ENCODE measurements around the gene CD84. TPM values are rescaled to one million over a fixed set of nuclear protein-coding genes. Genes with fewer than 3 reads are reported as not detected.
A peak's percentile ranks its signal among the peaks of the same experiment; 100 is the strongest.
"Not testable (repeated sequence)": the region's sequence is repeated elsewhere in the genome, so short reads cannot be mapped to it uniquely, and the experiment has no call there.

Gene CD84
- total RNA-seq, 4 donors from 2014 or later, result 0.61 to 9.0 (median 2.4) TPM

DNA sequence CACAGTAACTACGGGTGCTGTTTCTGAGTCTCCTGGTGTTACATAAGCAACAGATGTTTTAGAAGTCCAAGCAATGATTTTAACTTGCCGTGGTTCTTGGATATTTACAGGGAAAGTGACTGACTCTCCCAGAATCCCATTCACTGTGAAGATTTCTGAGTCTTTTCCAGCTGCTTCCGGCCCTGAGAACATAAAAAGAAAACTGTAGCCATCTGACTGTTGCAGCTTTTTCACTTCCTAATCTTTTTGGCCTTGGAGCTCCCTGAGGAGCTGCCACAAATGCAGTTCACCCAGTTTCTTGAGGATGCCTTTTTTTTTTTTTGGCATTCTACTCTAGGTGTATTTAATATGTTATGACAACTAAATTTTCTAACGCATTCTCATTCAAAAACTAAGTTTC, 13.7 kb downstream of the CD84 start:
- H3K4me3 ChIP-seq, result no peak overlapping the region
- TF ChIP-seq POLR2A (IDR thresholded peaks at IDR 0.05), result no peak
- TF ChIP-seq, protein P1, sequence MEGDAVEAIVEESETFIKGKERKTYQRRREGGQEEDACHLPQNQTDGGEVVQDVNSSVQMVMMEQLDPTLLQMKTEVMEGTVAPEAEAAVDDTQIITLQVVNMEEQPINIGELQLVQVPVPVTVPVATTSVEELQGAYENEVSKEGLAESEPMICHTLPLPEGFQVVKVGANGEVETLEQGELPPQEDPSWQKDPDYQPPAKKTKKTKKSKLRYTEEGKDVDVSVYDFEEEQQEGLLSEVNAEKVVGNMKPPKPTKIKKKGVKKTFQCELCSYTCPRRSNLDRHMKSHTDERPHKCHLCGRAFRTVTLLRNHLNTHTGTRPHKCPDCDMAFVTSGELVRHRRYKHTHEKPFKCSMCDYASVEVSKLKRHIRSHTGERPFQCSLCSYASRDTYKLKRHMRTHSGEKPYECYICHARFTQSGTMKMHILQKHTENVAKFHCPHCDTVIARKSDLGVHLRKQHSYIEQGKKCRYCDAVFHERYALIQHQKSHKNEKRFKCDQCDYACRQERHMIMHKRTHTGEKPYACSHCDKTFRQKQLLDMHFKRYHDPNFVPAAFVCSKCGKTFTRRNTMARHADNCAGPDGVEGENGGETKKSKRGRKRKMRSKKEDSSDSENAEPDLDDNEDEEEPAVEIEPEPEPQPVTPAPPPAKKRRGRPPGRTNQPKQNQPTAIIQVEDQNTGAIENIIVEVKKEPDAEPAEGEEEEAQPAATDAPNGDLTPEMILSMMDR (IDR thresholded peaks at IDR 0.05), result no peak
- intact Hi-C loops (cut with DNase I), result no loop called here
- H3K36me3 ChIP-seq, result no peaks in the 10 kb centered on the region
- H3K27ac ChIP-seq, result no peak overlapping the region
- WGBS, 2 donors, result 53 to 73% methylated on average over 4 of the region's 4 CpGs
- H3K4me1 ChIP-seq, result no peaks in the 10 kb centered on the region
- no peaks in the 10 kb centered on the region for H3K27me3 ChIP-seq
- DNase-seq, result no peak
- H3K9me3 ChIP-seq, result peaks cover 0 to 8% (median 0%) of the 10 kb centered on the region in 3 donors

DNA sequence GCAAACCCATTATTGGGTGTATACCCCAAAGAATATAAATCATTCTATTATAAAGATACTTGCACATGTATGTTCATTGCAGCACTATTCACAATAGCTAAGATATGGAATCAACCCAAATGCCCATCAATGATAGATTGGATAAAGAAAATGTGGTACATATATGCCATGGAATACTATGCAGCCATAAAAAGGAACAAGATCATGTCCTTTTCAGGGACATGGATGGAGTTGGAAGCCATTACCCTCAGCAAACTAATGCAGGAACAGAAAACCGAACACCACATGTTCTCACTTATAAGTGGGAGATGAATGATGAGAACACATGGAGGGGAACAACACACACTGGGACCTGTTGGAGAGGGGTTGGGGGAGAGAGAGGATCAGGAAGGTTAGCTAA, 16.1 kb downstream of the CD84 start:
- H3K4me3 ChIP-seq; H3K27ac ChIP-seq; intact Hi-C loops (cut with DNase I); DNase-seq; H3K4me1 ChIP-seq; H3K27me3 ChIP-seq; H3K36me3 ChIP-seq; H3K9me3 ChIP-seq: not testable (repeated sequence)
- WGBS, 2 donors, result 68 to 88% methylated on average over 1 of the region's 1 CpG

DNA sequence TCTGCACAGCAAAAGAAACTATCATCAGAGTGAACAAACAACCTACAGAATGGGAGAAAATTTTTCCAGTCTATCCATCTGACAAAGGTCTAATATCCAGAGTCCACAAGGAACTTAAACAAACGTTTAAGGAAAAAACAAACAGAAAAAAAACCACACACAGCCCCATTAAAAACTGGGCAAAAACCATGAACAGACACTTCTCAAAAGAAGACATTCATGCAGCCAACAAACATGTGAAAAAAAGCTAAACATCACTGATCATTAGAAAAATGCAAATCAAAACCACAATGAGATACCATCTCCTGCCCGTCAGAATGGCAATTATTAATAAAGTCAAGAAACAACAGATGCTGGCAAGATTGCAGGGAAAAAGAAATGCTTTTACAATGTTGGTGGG, 16.6 kb downstream of the CD84 start:
- DNase-seq; H3K4me3 ChIP-seq; intact Hi-C loops (cut with DNase I); H3K27ac ChIP-seq; H3K4me1 ChIP-seq; H3K27me3 ChIP-seq; H3K9me3 ChIP-seq; H3K36me3 ChIP-seq: not testable (repeated sequence)
- 62 to 72% methylated on average over 2 of the region's 2 CpGs for WGBS, 2 donors

DNA sequence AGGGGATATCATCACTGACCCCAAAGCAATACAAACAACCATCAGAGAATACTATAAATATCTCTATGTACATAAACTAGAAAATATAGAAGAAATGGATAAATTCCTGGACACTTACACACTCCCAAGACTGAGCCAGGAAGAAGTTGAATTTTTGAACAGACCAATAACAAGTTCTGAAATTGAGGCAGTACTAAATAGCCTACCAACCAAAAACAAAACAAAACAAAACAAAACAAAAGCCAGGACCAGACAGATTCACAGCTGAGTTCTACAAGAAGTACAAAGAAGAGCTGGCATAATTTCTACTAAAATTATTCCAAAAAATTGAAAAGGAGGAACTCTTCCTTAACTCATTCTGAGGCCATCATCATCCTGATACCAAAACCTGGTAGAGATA, 18.5 kb downstream of the CD84 start:
- Histone ChIP-seq H3K27me3 (peaks cover 0 to 5% (median 0%) of the 10 kb centered on the region in 4 donors), H3K9me3 (peaks cover 0 to 8% (median 0%) of the 10 kb centered on the region in 3 donors), H3K27ac (no peak overlapping the region), H3K4me3 (no peak overlapping the region), H3K4me1 (no peaks in the 10 kb centered on the region), H3K36me3 (no peaks in the 10 kb centered on the region)
- TF ChIP-seq POLR2A (IDR thresholded peaks at IDR 0.05), result no peak
- TF ChIP-seq, protein P1 (IDR thresholded peaks at IDR 0.05), result no peak
- DNase-seq, result no peak
- intact Hi-C loops (cut with DNase I), result no loop called here

DNA sequence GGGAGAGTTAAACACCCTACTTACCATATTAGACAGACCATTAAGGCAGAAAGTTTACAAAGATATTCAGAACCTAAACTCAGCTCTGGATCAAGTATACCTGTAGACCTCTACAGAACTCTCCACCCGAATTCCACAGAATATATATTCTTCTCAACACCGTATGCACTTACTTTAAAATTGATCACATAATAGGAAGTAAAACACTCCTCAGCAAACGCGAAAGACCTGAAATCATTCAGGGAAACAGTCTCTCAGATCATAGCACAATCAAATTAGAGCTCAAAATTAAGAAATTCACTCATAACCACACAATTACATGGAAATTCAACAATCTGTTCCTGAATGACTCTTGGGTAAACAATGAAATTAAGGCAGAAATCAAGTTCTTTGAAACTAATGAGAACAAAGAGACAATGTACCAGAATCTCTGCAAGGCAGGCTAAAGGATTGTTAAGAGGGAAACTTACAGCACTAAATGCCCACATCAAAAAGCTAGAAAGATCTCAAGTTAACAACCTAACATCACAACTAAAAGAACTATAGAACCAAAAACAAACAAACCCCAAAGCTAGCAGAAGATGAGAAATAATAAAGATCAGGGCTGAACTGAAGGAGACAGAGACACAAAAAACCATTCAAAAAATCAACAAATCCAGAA, 19.1 kb downstream of the CD84 start:
- Histone ChIP-seq H3K9me3 (peaks cover 0 to 8% (median 0%) of the 10 kb centered on the region in 3 donors), H3K27me3 (peaks cover 0 to 5% (median 0%) of the 10 kb centered on the region in 4 donors), H3K36me3 (no peaks in the 10 kb centered on the region), H3K4me1 (no peaks in the 10 kb centered on the region), H3K4me3 (no peak overlapping the region), H3K27ac (peak overlapping the region in 1 of 4 donors; percentile 25)
- 64 to 70% methylated on average over 4 of the region's 4 CpGs for WGBS, 2 donors
- no peak for DNase-seq
- TF ChIP-seq POLR2A (IDR thresholded peaks at IDR 0.05), result peak in 1 of 4 donors; percentile 14
- TF ChIP-seq, protein P1 (IDR thresholded peaks at IDR 0.05), result no peak
- intact Hi-C loops (cut with DNase I), result no loop called here

DNA sequence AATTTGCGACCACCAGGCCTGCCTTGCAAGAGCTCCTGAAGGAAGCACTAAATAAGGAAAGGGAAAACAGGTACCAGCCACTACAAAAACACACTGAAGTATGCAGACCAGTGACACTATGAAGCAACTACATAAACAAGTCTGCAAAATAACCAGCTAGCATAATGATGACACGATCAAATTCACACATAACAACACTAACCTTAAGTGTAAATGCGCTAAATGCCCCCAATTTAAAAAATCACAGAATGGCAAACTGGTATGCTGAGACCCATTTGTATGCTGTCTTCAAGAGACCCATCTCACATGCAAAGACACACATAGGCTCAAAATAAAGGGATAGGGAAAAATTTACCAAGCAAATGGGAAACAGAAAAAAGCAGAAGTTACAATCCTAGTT, 19.9 kb downstream of the CD84 start:
- intact Hi-C loops (cut with DNase I); H3K4me1 ChIP-seq; H3K27me3 ChIP-seq; DNase-seq; H3K36me3 ChIP-seq; H3K9me3 ChIP-seq: not testable (repeated sequence)
- Histone ChIP-seq H3K4me3 (peak overlapping the region in 1 of 4 donors; percentile 15), H3K27ac (peak overlapping the region in 1 of 4 donors; percentile 25)
- 74 to 89% methylated on average over 3 of the region's 3 CpGs for WGBS, 2 donors
